GM12801 (cell line): Measurements from ENCODE around the gene RNF121.

ENCODE experiments used
- TF ChIP-seq, protein P1 (sequence below): IDR thresholded peaks from one replicate; pipeline ENCODE4 v1.5.1; 2011; ENCODE audit warnings: control low read depth; ENCODE audit not compliant: insufficient read length; ENCODE audit errors: extremely low read depth

The RNF121 gene

DNA sequence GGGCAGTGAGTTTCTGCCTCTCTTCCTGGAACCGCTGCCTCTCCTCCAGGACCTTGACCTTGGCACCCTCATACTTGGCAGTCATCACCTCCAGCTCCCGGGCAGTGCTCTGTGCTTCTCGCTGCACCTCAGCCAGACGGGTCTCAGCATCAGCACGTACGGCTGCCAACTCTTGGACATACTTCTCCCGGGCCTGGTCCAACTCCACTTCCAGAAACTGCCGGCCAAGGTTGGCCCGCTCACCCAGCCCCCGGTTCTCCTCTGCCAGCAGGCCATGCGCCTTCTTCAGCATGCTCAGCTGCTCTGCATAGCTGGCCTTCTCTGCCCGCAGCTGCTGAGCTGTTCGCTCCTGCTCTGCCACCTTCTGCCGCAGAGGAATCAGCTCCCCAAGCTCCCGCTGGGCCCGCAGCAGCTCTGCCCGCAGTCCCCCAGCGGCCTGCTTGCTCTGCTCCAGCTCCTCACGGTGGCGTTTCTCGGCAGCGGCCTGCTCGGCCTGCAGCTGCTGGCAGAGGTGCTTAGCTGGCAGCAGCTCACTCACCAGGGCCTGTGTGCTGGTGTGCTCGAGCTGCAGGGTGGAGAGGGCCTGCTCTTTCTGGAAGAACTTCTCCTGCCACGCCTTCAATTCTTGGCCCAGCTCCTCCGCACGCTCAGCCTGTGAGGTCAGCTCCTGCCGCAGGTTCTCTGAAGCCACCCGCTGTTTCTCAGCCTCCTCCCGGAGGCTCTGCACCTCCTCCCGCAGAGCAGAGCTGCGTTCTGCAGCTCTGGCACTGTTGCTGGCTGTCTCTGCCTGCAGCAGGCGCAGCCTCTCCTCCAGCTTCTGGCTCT lies 84.3 kb downstream of the RNF121 start:
- TF ChIP-seq, protein P1, sequence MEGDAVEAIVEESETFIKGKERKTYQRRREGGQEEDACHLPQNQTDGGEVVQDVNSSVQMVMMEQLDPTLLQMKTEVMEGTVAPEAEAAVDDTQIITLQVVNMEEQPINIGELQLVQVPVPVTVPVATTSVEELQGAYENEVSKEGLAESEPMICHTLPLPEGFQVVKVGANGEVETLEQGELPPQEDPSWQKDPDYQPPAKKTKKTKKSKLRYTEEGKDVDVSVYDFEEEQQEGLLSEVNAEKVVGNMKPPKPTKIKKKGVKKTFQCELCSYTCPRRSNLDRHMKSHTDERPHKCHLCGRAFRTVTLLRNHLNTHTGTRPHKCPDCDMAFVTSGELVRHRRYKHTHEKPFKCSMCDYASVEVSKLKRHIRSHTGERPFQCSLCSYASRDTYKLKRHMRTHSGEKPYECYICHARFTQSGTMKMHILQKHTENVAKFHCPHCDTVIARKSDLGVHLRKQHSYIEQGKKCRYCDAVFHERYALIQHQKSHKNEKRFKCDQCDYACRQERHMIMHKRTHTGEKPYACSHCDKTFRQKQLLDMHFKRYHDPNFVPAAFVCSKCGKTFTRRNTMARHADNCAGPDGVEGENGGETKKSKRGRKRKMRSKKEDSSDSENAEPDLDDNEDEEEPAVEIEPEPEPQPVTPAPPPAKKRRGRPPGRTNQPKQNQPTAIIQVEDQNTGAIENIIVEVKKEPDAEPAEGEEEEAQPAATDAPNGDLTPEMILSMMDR = no peak

DNA sequence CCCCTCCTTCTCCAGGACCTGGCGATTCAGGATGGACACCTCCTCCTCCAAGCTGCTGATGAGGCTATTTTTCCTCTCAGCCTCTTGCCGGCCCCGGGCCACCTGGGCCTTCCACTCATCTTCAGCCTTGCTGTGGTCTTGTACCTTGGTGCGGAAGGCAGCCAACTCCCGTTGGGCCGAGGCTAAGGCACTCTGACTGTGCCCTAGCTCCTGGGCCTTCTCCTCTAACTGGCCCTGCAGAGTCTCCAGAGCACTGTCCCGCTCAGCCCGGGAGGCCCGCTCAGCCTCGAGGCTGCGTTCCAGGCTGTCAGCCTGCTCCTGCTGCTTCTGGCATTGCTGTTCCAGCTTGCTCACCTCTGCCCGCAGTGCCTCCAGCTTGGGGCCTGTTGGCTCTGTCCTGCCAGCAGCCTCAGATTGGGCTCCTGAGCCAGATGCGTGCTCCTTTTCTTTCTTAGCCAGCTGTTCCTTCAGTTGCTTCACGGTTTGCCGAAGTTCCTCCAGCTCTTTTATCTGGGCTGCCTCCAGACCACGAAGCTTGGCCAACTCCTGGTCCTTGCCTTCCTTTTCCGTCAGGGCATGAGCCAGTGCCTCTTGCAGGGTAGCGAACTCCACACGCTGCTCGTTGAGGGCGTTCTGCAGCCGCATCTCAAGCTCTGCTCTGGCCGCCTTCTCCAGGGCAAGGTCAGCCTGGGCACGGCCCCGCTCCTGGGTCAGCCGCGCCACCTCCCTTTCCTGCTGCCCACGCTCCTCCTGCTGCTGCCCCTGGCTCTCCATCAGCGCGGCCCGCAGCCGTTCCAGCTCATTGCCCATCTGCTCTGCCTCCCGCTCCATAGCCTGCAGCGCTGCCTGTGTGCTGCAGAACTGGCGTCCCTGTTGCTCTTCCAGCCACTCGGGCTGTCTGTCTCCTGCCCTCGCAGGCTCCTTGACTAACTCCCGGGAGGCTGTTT lies 85.2 kb downstream of the RNF121 start:
- TF ChIP-seq, protein P1 = no peak

DNA sequence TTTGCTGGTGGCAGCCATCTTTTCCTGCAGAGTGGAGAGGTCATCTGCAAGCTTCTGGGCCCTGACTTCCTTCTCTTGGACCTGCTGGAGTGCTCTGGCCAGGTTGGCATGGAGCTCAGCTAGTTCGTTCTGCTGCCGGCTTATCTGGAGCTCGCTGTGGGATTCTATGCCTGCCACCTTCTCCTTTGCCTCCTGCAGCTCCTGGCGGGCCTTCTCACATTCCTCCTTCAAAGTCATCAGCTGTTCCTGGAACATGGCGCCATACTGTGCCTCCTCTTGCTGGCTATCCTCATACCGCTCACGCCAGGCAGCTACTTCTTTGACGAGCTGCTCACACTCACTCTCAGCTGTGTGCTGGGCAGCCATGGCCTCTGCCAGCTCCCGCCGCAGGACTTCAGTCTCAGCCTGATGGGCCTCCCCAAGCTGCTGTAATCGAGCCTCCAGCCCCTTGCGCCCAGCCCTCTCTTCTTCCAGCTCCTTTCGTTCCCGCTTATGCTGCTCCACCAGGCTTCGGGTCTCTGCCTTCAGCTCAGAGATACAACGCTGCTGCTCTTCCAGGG lies 86.0 kb downstream of the RNF121 start:
- TF ChIP-seq, protein P1 = no peak

DNA sequence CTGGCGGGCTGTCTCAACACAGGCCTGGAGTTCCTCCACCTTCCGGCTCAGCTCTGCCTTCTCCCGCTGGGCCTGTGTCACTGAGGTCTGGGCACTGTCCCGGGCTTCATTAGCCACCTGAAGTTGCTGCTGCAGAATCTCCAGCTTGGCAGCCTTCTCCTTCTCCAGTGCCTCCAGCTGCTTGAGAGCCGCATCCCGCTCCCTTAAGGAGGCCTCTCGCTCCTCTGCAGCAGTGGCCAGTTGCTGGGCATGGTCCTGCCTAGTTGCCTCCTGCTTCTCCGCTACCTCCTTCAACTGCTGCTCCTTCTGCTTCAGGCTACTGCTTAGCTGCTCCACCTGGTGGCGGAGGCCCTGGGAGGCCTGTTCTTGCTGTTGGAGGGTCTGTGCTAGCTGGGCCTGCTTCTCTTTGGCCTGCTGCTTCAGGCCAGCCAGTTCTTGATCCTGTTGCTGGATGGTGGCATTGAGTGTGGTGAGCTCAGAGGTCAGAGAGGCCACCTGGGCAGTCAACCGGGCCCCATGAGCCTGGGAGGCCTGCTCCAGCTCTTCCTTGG lies 86.7 kb downstream of the RNF121 start:
- TF ChIP-seq, protein P1 = no peak

DNA sequence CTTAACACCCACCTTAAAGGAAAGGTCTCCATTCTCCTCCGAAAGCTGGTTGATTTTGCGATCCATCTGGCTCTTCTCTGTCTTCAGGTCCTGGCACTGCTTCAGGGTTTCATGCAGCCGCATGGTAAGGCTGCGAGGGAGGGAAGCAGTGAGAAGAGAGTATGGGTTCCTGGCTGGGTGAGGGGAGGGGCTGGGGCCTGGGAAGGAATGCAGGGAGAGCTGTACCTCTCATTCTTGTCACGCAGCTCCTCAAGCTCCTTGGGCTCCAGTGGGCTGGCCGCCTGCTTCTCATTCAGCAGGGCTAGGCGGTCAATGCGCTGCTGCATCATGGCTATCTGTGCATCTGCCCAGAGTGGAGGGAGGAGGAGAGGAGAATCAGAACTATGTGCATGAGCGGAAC lies 89.3 kb downstream of the RNF121 start:
- TF ChIP-seq, protein P1 = no peak

DNA sequence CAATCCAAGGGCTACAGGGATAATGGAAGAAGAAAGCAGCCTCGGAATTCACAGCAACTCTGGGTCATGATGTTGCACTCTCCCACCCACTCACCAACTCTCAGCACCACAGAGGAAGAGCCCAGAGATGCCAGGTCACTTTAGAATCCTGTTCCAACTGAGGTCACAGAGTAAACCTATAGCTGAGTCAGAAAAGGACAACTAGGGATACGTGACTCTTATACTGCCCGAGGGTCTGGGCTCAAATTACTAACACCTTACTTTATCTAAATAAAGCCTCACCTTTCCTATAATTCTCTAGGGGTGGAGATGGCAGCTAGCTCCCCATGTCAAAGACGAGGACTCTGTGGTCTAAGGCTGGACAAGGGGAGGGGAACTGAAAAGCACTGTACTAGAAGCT lies 94.5 kb downstream of the RNF121 start:
- TF ChIP-seq, protein P1 = no peak
